ENCODE measurements around the gene SOAT2.

Gene SOAT2

GRCh38 chr12:53065975-53066931 lies 37.0 kb upstream of the SOAT2 start:
- DNase-seq = peak; percentile 82

GRCh38 chr12:53067074-53067992 lies 36.0 kb upstream of the SOAT2 start:
- DNase-seq = peak; percentile 56

- DNase-seq = no peak
Observed at GRCh38 chr12:53067993-53068770, 35.1 kb upstream of the SOAT2 start.

- no peak for DNase-seq
Observed at GRCh38 chr12:53068811-53069585, 34.3 kb upstream of the SOAT2 start.

- no peak for DNase-seq
Observed at GRCh38 chr12:53069621-53070410, 33.5 kb upstream of the SOAT2 start.

GRCh38 chr12:53070877-53071492 lies 32.3 kb upstream of the SOAT2 start:
- DNase-seq = peak; percentile 65

GRCh38 chr12:53071591-53072551 lies 31.4 kb upstream of the SOAT2 start:
- peak; percentile 68 for DNase-seq

GRCh38 chr12:53073881-53074280 lies 29.4 kb upstream of the SOAT2 start:
- no peak for DNase-seq

- DNase-seq = no peak
Observed at GRCh38 chr12:53074283-53074998, 28.8 kb upstream of the SOAT2 start.

- DNase-seq = no peak
Observed at GRCh38 chr12:53074999-53075370, 28.3 kb upstream of the SOAT2 start.

- DNase-seq = no peak
Observed at GRCh38 chr12:53076461-53076860, 26.8 kb upstream of the SOAT2 start.

- DNase-seq = no peak
Observed at GRCh38 chr12:53077030-53077429, 26.3 kb upstream of the SOAT2 start.

- no peak for DNase-seq
Observed at GRCh38 chr12:53078425-53079225, 24.7 kb upstream of the SOAT2 start.

GRCh38 chr12:53079226-53080117 lies 23.8 kb upstream of the SOAT2 start, which contains the start of gene SPRYD3:
SPRYD3 (minus strand) TSS chr12:53079390; CDS start chr12:53079333, 57 bp downstream.
- peak; percentile 97 for DNase-seq

- no peak for DNase-seq
Observed at GRCh38 chr12:53082637-53083175, 20.6 kb upstream of the SOAT2 start.

- DNase-seq = no peak
Observed at GRCh38 chr12:53086361-53086760, 16.9 kb upstream of the SOAT2 start.
